HG03060 (cell line): ENCODE results near the gene CELF4.

Experiments used
- ATAC-seq: cut with Tn5 transposase; IDR thresholded peaks from one replicate; pipeline ENCODE4 v1.9.1; 2021; ENCODE audit warnings: low read depth, moderate number of reproducible peaks; ENCODE audit not compliant: unreplicated experiment

Gene CELF4

GRCh38 chr18:37428288-37428974 lies 137.2 kb downstream of the CELF4 start:
- no peak for ATAC-seq

GRCh38 chr18:37426586-37426985 lies 139.0 kb downstream of the CELF4 start:
- no peak for ATAC-seq

- ATAC-seq = no peak
Measured at GRCh38 chr18:37425222-37425621, 140.4 kb downstream of the CELF4 start.

- no peak for ATAC-seq
Measured at GRCh38 chr18:37424507-37424906, 141.1 kb downstream of the CELF4 start.

DNA sequence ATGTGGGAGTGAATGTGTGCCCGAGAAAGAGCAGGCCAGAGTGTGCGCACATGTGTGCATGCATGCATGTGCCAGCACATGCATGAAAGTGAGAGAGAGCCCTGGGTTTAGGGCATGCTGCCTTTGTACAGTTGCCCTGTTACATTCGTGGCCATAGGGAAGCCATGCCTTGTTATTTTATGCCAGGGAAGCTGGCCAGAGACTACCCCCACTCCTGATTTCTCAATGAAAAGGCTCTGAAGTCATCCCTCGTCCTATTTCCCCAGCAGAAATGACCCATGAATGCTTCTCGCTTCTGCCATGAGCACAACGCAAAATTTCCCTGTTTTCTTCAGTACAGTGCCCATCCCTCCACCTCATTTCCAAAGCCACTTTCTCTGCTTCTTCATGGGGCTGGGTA lies 143.0 kb downstream of the CELF4 start:
- ATAC-seq = no peak

DNA sequence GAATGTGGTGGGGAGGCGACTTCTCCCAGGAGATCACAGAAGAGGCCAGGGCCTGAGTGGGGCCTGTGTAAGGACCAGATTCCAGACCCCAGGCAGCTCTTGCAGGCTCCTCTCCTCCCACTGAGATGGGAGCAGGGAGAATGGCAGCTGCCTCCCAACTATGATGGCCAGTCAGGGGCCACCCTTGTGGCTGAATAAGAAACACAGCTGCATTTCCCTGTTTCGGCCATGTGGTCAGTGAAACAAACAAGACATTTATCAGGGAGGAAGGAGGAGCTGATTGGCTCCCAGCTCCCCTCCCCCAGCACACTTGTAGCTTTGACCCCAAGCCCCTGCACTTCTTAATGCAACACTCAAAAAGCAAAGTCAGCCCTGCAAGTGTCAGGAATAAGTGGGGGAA lies 143.5 kb downstream of the CELF4 start:
- ATAC-seq = no peak

DNA sequence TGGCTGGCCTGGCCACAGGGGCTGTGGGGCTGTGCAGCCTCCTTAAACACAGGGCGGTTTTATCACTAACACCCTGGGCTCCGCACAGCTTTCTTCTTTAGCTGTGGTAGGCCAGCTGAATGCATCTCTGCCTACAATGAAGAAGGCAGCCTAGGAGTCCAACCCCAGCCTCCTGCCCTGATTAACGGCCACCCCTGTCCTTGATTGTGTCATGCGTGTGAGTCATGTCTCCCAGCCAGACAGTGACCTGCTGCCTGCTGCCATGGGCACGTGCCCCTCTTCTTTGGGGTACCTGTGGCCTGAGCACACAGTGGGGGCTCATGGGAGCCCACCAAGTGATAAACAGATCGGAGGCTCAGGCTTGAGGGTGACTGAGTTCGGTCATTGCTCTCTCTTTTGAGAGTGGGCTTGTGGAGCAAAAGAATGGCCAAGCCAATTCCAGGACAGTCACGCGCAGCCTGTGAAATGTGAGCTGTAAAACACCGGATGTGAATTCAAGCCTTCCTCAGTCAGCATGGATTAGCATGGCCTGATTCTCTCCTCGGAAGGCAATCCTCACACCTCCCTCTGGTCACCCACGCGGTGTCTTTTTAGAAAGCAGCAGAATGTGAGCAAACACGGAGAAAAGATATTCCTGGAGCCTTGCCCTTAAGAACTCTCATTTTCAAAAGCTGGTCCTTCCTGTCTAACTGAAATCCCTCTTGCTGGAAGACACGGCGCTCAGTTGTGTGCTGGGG lies 144.1 kb downstream of the CELF4 start:
- no peak for ATAC-seq

- no peak for ATAC-seq
Measured at GRCh38 chr18:37420315-37420880, 145.2 kb downstream of the CELF4 start.

DNA sequence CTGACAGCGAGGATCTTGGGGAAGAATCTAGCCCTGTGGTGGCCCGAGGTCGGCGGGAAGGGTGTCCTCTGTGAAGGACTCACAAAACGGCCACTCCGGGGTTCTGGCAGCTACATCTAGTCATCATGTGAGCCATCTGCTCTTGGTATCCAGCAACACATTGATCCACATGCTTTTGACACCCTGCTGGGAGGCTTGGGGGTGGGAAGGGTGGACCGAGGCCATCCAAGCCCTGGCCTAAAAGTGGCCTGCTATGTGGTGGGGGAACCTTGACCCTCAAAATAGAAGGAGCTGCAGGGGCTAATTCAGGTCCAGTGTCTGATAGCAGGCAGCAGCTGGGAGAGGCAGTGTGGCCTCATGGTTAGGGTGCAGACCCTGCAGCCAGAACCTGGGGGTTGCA lies 145.7 kb downstream of the CELF4 start:
- no peak for ATAC-seq

GRCh38 chr18:37419315-37419714 lies 146.3 kb downstream of the CELF4 start:
- ATAC-seq = no peak

GRCh38 chr18:37414816-37415215 lies 150.8 kb downstream of the CELF4 start:
- ATAC-seq = no peak

- ATAC-seq = no peak
Measured at GRCh38 chr18:37412829-37413228, 152.8 kb downstream of the CELF4 start.

DNA sequence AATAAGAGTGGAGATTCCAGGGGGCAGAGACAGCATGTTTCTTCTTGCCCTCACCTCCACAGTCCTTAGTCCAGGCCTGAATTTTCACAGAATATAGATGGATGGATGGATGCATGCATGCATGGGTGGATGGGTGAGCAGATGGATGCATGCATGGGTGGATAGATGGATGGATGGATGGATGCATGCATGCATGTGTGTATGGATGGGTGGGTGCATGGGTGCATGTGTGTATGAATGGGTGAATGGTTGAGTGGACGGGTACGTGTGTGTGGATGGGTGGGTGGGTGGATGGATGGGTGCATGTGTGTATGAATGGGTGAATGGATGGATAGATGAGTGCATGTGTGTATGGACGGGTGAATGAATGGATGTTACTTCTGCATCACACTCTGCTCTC lies 153.3 kb downstream of the CELF4 start:
- no peak for ATAC-seq

- no peak for ATAC-seq
Measured at GRCh38 chr18:37409878-37410277, 155.7 kb downstream of the CELF4 start.

GRCh38 chr18:37408676-37409265 lies 156.8 kb downstream of the CELF4 start:
- no peak for ATAC-seq

DNA sequence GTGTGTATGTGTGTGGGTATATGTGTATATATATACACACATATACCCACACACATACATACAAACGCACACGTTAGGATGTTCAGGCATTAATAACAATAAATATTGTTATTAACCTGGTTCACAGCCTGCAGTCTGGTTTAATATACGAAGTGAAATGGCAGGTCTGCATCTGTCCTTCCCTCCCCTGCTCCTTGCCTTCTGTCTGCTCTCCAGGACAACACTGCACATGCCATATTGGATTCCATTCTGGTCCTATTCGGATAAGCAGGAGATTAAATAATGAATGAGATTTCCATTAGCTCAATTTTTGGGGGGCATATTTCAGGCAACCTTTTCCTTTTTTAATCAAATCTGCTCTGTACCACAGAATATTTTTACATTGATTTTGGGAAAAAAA lies 158.0 kb downstream of the CELF4 start:
- no peak for ATAC-seq

DNA sequence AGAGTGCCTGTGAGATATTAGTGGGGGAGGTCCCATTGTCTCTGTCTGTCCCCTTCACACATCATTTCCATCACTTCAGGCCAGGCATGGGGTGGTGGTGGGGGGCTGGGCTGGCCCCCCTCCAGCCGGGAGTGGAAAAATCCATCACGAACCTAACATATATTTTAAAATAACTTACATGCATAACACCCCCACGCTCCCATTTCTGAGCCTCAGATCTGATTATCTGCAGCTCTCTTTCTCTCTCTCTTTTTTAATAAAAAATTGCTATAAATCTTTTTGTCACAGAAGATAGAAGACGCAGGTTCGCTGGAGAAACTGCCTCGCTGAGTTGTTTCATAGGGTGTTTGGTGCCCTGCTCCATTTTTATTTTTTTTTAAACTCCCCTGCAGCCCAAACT lies 159.8 kb downstream of the CELF4 start:
- no peak for ATAC-seq

DNA sequence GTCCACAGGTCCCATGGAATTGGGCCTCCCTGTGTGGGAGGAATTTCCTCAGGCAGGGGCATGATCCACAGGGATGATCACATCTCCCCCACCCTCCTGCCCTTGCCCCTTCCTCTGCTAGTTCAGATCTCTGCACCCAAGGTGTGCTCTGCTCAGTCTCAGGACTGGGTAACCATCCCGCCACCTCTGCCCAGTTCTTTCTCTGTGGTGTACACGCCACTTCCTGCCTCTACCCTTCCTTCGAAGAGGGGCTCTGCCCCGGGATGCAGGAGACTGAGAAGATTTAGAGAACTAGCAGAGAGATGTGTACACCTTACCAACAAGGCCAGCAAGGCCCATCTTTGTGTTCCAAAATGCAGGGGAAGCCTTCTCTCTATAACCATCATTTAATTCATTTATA lies 160.4 kb downstream of the CELF4 start:
- ATAC-seq = no peak

DNA sequence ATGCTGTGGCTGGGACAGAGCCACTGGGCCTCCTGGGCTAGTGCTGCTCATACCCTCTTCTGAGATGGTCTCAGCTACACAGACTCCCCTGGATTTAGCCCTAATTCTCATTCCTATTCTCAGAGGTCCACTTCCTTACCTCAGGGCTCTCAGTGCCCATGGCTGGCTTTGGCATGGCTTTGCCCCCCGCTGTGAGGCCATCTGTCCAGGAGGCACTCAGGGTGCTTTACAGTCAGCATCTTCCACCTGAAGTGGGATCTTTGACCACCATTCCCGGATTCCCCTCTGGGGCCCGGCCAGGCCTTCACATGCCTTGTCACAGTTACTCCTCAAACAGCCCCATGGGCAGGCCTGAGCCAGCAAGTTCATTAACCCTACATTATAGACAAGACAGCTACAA lies 161.8 kb downstream of the CELF4 start:
- ATAC-seq = no peak

DNA sequence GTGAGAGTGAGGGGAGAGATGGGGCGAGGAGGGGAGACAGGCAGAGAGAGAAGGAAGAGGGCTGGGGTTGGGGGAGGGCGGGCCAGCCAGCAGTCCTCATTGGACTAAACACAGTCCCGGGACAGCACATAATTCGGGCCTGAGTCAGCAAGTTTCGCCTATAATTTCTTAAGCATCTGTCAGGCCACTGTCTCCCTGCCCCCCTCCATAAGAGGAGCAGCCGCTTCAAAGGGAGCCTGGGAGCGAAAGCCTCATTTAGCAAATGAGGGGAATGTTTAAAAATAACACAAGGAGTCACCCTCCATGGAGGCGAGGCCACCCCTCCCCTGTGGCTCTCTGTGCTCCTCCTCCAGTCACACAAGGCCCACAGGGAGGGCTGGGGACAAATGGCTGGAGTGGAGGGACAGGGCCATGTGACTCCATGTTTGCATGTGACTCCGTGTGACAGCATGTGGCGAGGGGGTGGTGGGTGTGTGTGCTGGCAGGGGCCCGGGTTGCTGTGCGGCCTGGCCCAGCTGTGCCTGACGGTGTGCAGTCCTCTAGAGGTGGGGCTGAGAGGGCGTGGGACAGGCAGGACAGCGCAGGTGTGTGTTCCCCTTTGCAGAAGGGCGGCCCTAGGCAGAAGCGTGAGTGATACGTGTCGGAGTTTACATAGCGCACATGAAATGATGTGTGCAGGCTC lies 162.4 kb downstream of the CELF4 start:
- ATAC-seq = no peak

GRCh38 chr18:37402735-37403099 lies 162.9 kb downstream of the CELF4 start:
- no peak for ATAC-seq
